Activated naive CD4-positive, alpha-beta T cell treated with anti-CD3 and anti-CD28 coated beads for 36 hours (primary cell): Measurements from ENCODE around the gene MAGIX. TPM values are rescaled to one million over a fixed set of nuclear protein-coding genes. Genes with fewer than 3 reads are reported as not detected.
A peak's percentile ranks its signal among the peaks of the same experiment; 100 is the strongest.

Experiments
- CTCF ChIA-PET: fragments of 350-600 bp; sonication (Branson Sonifier 250); formaldehyde crosslinking; loops from one replicate; lab custom pipeline; 2021; ENCODE audit warnings: antibody characterized with exemption; lab: Charles Lee
- DNase-seq: peaks from one replicate; pipeline ENCODE4 v3.0.0-alpha.2; 2020
- H3K27ac Mint-ChIP-seq: one replicate; pipeline ENCODE4 v1.8.0; 2021; ENCODE audit warnings: mild to moderate bottlenecking, mixed read lengths
- H3K27me3 Mint-ChIP-seq: one replicate; pipeline ENCODE4 v1.8.0; 2021; ENCODE audit warnings: low read depth, mixed read lengths
- H3K36me3 Mint-ChIP-seq: one replicate; pipeline ENCODE4 v1.8.0; 2021; ENCODE audit warnings: low read depth, mixed read lengths
- H3K4me1 Mint-ChIP-seq: one replicate; pipeline ENCODE4 v1.8.0; 2021; ENCODE audit warnings: low read depth, mixed read lengths
- H3K4me3 Mint-ChIP-seq: one replicate; pipeline ENCODE4 v1.8.0; 2021; ENCODE audit warnings: mild to moderate bottlenecking, moderate library complexity, mixed read lengths
- H3K9me3 Mint-ChIP-seq: one replicate; pipeline ENCODE4 v1.8.0; 2021; ENCODE audit warnings: mixed read lengths
- intact Hi-C: fragments of 100-400 bp; cut with micrococcal nuclease; formaldehyde crosslinking; loops from one replicate; pipeline ENCODE4 v1.15.1; 2023
- total RNA-seq, 2 experiments: library from RNA; stranded (reverse); gene quantifications; one replicate each; pipeline ENCODE4 v1.2.3, GENCODE V29; 2021

MAGIX gene
- total RNA-seq, 2 experiments from 2014 or later = 0.25 to 0.26 TPM

DNA sequence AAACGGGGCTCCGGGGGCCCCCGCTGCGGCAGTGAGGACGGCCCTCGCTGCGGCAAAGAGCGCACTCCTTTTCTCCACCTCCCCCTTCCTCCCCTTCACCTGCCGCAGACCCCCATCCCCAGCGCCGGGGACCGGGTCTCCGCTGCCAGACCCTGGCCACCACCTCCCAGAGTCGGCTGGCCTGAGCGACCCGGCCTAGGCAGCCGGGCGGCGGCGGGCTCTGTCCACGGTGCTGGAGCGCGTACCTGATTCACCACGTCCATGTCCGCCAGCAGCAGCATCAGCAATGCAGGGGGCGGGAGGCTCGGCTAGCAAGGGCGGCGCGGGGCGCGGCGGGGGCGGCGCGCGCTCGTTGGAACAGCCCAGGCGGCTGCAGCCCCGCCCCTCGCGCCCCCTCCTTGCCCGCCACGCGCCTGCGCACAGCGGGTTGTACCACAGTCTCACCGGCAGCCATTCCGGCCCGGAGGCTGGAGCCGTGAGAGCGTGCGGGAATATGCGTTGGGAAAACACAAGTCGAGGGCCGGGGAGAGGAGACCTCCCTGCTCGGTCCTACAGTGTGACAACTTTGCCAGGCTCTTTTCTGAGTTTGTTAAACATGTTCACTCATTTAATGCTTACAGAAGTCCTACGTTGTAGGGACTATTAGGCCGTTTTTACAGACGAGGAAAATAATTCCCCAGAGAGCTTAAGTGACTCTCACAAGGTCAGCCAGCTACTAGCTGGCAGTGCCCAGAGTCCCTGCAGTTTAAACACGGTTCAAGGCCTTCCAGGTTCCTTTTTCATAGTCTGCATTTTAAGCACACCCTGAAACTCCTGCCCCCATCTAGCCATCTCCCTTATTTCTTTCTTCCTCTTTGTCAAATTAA lies 37.6 kb downstream of the MAGIX start, which contains the start of gene SYP:
Gene SYP, minus strand, starts transcription at position 288 of the 866 bp plus-strand sequence. Its CDS starts 7 bp downstream, at position 281.
- no peaks in the 10 kb centered on the region for H3K36me3 Mint-ChIP-seq
- intact Hi-C loops = loop anchor here (1.0 to 10.0 kb wide), 5 partner anchors 9 to 645 kb away; partner anchors contain the start of gene PPP1R3F
- peak; percentile 91 for DNase-seq
- H3K4me1 Mint-ChIP-seq = peaks cover 19% of the 10 kb centered on the region
- CTCF ChIA-PET = no interaction called here
- no peaks in the 10 kb centered on the region for H3K27me3 Mint-ChIP-seq
- H3K9me3 Mint-ChIP-seq = no peaks in the 10 kb centered on the region
- peak within 1 kb of the TSS; percentile 63 for H3K27ac Mint-ChIP-seq
- H3K4me3 Mint-ChIP-seq = peak within 1 kb of the TSS; percentile 64

DNA sequence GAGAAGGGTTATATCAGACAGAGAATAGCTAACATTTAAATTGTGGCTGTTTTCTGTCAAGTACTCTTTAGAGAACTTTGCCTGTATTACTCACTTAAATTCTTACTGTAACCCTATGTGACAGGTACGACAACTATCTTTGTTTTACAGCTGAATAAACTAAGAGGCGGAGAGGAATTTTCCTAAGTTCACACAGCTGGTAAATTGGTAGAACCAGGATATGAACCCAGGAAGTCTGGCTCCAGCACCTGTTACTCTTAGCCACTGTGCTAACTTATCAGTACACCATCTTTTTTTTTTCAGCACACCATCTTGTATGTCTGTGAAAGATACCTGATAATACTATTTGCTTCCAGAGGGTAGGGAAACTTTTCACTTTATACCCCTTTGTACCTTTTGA lies 39.5 kb downstream of the MAGIX start:
- Mint-ChIP-seq H3K36me3 (no peaks in the 10 kb centered on the region), H3K27ac (no peak overlapping the region), H3K9me3 (no peaks in the 10 kb centered on the region), H3K27me3 (no peaks in the 10 kb centered on the region), H3K4me1 (peaks cover 19% of the 10 kb centered on the region), H3K4me3 (no peak overlapping the region)
- intact Hi-C loops = no loop called here
- no peak for DNase-seq
- CTCF ChIA-PET = no interaction called here

DNA sequence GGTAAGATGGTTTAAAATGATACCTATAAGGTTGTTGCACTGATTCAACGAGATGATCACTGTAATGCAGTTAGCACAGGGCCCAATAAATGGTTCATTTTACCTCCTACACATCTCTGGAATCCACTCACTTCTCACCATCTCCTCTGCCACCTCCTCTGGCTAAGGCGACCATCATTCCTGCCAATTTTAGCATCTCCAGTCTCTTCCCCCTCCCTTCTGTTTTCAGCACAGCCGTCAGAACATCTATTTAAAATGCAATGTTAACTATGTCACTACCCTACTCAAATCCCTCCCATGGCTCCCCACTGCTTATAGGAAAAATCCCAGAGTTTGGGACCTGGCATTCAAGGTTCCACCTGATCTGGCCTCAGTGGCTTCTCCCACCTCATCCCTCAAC lies 41.0 kb downstream of the MAGIX start:
- H3K4me1 Mint-ChIP-seq = peaks cover 12% of the 10 kb centered on the region
- CTCF ChIA-PET = no interaction called here
- no peaks in the 10 kb centered on the region for H3K9me3 Mint-ChIP-seq
- no peak overlapping the region for H3K4me3 Mint-ChIP-seq
- H3K27ac Mint-ChIP-seq = no peak overlapping the region
- no peak for DNase-seq
- no peaks in the 10 kb centered on the region for H3K36me3 Mint-ChIP-seq
- intact Hi-C loops = no loop called here
- H3K27me3 Mint-ChIP-seq = no peaks in the 10 kb centered on the region

DNA sequence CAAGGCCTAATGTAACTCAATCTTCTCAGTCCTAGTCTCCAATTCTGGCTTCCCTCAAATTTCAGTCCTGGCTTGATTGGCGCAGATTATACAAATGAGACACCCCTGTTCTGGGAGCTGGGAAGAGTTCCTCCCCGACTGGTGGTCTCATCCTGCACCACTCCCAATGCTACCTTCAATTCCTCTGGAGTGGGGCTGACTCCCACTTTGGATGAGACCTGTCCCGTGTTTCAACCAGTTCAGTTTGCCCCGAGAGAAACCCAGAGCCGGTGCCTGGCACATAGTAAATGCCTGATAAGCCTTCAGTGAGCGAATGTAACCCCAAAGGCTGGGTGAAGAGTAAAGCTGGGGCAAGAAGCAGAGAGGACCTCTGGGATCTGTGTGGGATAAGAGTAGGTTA lies 41.5 kb downstream of the MAGIX start:
- CTCF ChIA-PET = no interaction called here
- Mint-ChIP-seq H3K4me3 (no peak overlapping the region), H3K9me3 (no peaks in the 10 kb centered on the region), H3K36me3 (no peaks in the 10 kb centered on the region), H3K27me3 (no peaks in the 10 kb centered on the region), H3K27ac (no peak overlapping the region), H3K4me1 (peaks cover 7% of the 10 kb centered on the region)
- intact Hi-C loops = no loop called here
- DNase-seq = no peak

DNA sequence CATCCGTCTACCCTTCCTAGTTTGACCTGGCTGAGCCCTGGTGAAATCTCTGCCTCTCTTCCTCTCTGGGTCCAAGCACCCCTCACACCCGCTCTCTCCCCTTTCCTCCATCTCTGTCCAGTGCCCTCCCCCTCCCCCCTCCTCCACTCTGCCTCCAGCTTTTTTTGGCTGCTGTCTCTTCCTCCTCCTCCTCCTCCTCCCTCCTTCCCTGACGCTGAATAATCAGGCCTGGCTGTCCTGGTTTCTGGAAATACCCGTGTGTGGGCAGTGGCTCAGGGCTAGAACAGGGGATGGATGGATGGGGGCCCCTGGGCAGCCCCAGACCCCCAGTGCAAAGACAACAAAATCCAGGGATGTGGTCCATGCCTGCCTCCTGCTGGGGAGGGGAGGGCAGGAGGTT lies 42.2 kb downstream of the MAGIX start:
- Mint-ChIP-seq H3K27me3 (no peaks in the 10 kb centered on the region), H3K9me3 (no peaks in the 10 kb centered on the region), H3K27ac (no peak overlapping the region), H3K4me1 (peaks cover 4% of the 10 kb centered on the region), H3K36me3 (no peaks in the 10 kb centered on the region), H3K4me3 (no peak overlapping the region)
- DNase-seq = no peak
- CTCF ChIA-PET = no interaction called here
- intact Hi-C loops = no loop called here

DNA sequence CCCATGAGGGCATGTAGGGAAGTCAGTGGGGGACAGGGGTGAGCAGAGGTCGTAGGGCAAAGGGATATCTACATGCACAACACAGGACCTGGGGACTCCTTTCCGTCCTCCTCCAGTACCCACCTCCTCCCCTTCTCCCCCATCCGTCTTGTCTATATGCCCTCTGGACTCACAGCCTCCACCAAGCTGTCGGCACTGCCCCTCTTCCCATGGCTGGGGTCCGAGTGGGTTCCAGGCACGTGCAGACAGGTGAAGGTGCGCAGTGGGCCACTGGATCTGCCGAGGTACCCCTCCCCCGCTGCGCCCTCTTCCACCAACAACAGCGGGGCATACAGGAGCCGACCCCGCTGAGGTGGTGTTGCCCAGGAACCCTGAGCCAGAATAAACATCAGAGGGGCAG lies 42.9 kb downstream of the MAGIX start:
- Mint-ChIP-seq H3K27me3 (no peaks in the 10 kb centered on the region), H3K36me3 (no peaks in the 10 kb centered on the region)
- intact Hi-C loops = no loop called here

DNA sequence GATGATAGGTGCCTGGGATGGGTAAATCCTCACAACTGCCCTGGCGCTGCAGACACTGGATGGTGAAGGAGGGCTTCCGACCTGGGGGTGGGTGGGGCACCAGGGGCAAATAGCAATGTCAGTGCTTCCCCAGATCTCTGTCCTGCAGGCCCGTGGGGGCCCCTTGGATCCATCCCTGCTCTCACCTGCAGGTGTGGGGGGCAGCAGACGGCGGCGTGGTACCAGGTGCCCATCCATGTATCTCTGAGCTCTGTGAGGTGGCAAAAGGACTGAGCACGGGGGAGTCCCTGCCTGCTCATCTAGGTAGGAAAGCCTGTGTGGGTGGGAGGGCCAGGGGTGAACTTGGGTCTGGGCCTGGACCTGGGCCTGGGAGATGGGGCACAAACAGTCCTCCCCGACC lies 44.0 kb downstream of the MAGIX start:
- Mint-ChIP-seq H3K9me3 (no peaks in the 10 kb centered on the region), H3K4me1 (no peaks in the 10 kb centered on the region), H3K27me3 (no peaks in the 10 kb centered on the region), H3K4me3 (no peak overlapping the region), H3K27ac (no peak overlapping the region), H3K36me3 (no peaks in the 10 kb centered on the region)
- no peak for DNase-seq
- intact Hi-C loops = no loop called here
- CTCF ChIA-PET = no interaction called here

More for the DNA sequence above, 42.9 kb downstream of the MAGIX start:
- H3K27ac Mint-ChIP-seq = no peak overlapping the region
- H3K4me1 Mint-ChIP-seq = peaks cover 2% of the 10 kb centered on the region
- no peak overlapping the region for H3K4me3 Mint-ChIP-seq
- no peak for DNase-seq
- no peaks in the 10 kb centered on the region for H3K9me3 Mint-ChIP-seq
- CTCF ChIA-PET = no interaction called here

DNA sequence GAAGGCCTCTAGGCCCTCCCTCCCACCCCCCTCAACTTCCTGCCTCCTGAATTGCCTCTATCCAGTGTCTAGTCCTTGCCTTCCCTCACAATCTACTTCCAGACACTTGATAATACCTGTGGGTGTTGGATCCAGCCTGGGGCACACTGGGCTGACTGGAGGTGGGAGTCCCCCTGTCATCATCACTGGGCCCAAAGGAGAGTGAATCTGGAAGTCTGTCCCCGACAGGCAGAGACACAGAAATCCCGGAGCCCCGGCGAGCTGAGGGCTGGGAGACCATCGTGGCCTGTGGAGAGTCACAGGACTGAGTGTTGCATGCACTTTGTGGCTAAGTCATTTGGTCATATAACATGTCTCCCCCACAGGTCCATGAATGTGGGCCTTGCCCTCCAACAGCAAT lies 45.8 kb downstream of the MAGIX start:
- no peak overlapping the region for H3K27ac Mint-ChIP-seq
- CTCF ChIA-PET = no interaction called here
- H3K4me1 Mint-ChIP-seq = no peaks in the 10 kb centered on the region
- no peaks in the 10 kb centered on the region for H3K27me3 Mint-ChIP-seq
- H3K4me3 Mint-ChIP-seq = no peak overlapping the region
- H3K9me3 Mint-ChIP-seq = no peaks in the 10 kb centered on the region
- intact Hi-C loops = no loop called here
- no peaks in the 10 kb centered on the region for H3K36me3 Mint-ChIP-seq
- DNase-seq = no peak

DNA sequence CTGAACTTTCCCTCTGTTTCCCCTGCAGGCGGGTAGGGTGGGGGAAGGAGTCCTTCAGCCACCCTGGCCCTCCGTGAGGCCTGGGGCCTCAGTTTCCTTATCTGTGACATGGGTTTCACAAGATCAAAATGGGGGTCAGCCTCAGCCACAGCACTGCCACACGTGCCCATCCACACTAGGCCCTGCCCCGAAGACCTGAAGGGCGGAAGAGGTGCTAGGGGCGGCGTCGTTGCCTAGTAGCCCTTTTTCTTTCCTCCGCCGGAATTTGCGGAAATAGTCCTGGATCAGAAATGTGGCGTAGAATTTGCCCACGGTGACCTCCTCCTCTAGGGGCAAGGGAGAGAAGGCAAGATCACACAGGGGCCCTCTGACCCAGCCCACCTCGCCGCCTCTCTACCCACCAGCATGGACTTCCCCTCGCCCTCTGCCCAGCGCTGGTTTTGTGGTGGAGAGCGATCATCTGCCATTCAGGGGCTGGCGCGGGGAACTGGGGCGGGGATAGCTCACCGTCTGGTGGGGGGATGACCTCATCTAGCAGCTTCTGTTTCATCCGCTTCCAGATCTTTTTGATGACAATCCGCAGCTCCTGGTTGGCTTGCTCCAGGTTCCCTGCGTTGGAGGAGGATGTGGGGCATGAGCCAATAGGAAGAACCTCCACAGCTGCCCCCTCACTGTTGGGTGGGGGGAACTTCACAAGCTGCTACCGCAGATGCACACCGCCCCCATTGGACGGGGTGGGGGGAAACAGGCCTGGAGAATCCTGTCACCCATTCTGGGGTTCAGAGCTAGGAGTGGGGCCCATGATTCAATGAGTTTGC lies 47.1 kb downstream of the MAGIX start:
- no peaks in the 10 kb centered on the region for H3K4me1 Mint-ChIP-seq
- no peaks in the 10 kb centered on the region for H3K27me3 Mint-ChIP-seq
- no peak overlapping the region for H3K4me3 Mint-ChIP-seq
- peak; percentile 27 for DNase-seq
- no peaks in the 10 kb centered on the region for H3K36me3 Mint-ChIP-seq
- intact Hi-C loops = loop anchor here (1.0 kb wide), 1 partner anchor 9 kb away; the partner anchor contains the start of gene SYP
- no peaks in the 10 kb centered on the region for H3K9me3 Mint-ChIP-seq
- CTCF ChIA-PET = interaction anchor here (0.6 kb wide), 1 partner anchor 41 kb away, joined by 3 read pairs; no protein-coding TSS in a partner anchor
- no peak overlapping the region for H3K27ac Mint-ChIP-seq

DNA sequence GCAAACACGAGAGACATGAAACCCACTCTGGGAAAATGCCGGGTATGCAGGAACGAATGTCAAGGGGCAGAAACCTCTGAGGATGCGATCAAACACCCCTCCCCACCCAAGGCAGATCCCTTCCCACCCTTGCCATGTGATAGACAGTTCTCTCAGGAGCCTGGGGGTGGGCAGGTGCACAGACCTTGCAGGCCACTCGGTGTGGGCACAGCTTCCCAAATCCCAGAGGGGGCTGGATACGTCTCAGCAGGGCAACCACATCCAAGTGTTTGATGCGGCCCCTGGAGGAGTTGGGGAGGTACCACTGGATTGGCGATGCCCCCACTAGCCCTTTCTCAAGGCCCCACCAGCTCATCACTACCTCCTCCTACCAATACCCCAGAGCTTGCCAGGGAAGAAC lies 47.8 kb downstream of the MAGIX start:
- Mint-ChIP-seq H3K4me1 (no peaks in the 10 kb centered on the region), H3K9me3 (no peaks in the 10 kb centered on the region), H3K27me3 (no peaks in the 10 kb centered on the region), H3K4me3 (no peak overlapping the region), H3K36me3 (no peaks in the 10 kb centered on the region), H3K27ac (no peak overlapping the region)
- intact Hi-C loops = no loop called here
- no peak for DNase-seq
- CTCF ChIA-PET = no interaction called here

DNA sequence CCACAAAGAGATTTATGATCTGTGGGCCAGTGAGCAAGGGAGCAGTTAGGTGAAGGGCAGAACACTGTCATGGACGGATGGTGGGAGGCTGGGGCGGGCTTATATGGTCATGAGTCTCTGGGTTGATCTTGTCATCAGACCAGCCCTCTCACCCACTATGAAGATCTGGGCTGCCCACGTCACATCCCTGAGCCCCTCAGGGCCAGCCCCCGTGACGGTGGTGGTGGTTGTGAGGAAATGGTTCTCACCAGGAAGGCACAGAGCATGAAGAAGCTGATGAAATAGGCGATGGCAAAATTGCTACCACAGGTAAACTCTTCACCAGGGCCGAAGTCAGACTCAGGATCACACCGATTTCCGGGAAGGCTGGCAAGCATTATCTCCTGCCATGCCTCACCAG lies 48.5 kb downstream of the MAGIX start:
- no peaks in the 10 kb centered on the region for H3K36me3 Mint-ChIP-seq
- CTCF ChIA-PET = no interaction called here
- H3K27ac Mint-ChIP-seq = no peak overlapping the region

DNA sequence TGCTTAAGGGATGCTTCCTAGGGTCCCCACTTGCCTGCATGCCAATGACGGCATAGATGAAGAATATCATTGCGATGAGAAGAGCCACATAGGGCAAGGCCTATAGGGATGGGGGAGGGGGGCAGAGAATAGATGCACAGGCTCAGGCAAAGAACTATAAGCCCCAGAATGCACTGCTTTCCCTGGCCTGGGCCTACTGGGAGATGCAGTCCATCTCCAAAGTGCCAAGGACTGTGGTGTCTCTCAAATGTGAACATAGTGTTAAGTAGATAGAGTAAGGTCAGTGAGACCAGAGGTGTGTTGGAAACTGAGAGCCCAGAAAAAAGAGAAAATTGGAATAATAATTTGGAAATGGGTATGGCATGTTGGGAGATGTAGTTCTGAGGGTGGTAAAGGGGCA lies 49.7 kb downstream of the MAGIX start:
- intact Hi-C loops = no loop called here
- Mint-ChIP-seq H3K27ac (no peak overlapping the region), H3K9me3 (no peaks in the 10 kb centered on the region), H3K4me3 (no peak overlapping the region), H3K36me3 (no peaks in the 10 kb centered on the region), H3K4me1 (no peaks in the 10 kb centered on the region), H3K27me3 (no peaks in the 10 kb centered on the region)
- no peak for DNase-seq
- CTCF ChIA-PET = interaction anchor here (0.5 kb wide), 1 partner anchor 26 kb away, joined by 3 read pairs; the partner anchor contains the start of gene PRICKLE3

More for the DNA sequence above, 48.5 kb downstream of the MAGIX start:
- Mint-ChIP-seq H3K4me3 (no peak overlapping the region), H3K4me1 (no peaks in the 10 kb centered on the region), H3K9me3 (no peaks in the 10 kb centered on the region), H3K27me3 (no peaks in the 10 kb centered on the region)
- intact Hi-C loops = no loop called here
- DNase-seq = no peak
